CD4-positive, alpha-beta T cell treated with Interleukin-1 beta for 1 hour (primary cell): Measurements from ENCODE around the gene MORN1.

Experiments used
- DNase-seq, 2 donors: peaks; one replicate each; pipeline ENCODE4 v3.0.0-alpha.2; 2020 to 2022

MORN1 gene

DNA sequence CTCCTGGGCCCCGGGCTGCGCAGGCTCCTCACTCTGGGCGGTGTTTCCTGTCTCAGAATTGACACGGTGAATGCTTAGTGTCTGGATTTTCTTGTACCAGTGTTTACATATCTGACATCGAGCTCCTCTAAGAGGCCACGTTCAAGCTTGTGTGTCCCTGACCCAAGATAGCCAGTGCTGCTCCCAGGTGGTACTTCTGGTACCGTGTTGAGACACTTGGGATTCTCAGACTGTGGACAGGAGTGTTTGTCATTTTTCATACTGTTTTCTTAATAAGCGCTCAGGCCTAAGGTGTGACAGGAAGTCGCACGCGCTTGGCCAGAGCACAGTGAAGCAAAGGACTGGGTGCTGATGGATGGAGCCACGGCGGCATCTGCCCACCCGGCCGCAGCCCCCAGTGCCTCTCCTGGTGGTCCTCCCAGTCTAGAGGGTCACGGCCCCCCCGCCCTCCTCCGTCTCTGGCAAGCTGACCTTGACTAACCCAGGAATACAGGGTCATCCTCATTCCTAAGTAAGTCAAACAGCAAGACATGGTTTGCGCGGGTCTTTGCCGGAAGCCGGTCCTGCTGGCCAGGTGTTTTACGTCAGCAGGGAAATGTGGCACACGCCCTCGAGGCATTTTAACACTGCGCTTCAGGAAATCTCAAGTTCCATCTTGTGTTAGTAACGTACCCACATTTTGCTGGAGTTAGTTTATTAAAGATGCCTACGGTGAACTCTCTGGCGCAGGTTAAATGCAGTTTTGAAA is 13.0 kb upstream of the MORN1 start:
- DNase-seq: no peak

GRCh38 chr1:2403273-2403672 is 11.9 kb upstream of the MORN1 start:
- DNase-seq: no peak

GRCh38 chr1:2402420-2402819 is 11.1 kb upstream of the MORN1 start:
- DNase-seq: no peak

DNA sequence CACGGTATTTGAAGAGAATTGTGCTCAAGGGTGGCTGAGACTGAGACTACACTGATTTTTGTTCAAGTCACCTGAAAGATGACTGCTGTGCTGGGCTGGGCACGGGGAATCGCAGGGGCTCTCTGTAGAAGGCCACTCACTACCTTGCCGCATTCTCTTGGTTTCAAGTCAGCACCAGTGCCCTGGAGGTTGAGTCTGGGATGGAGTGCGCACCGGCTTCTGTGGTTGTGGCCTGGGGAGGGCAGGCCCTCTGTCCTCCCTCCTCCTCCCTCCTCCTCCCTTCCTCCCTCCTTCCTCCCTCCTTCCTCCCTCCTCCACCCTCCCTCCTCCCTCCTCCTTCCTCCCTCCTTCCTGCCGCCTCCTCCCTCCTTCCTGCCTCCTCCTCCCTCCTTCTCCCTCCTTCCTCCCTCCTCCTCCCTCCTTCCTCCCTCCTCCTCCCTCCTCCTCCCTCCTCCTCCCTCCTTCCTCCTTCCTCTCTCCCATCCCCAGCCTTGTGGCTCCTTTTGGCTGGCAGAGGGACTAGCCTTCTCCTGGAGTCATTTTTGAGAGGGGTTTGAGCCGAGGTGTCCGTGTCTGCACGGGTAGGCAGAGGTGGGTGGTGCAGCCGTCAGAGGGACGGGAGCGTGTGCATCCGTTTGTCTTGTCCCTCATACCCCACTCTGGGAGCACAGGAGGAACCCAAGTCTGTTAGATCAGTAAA is 9.7 kb upstream of the MORN1 start:
- DNase-seq: no peak

GRCh38 chr1:2400576-2400909 is 9.2 kb upstream of the MORN1 start:
- DNase-seq: no peak

DNA sequence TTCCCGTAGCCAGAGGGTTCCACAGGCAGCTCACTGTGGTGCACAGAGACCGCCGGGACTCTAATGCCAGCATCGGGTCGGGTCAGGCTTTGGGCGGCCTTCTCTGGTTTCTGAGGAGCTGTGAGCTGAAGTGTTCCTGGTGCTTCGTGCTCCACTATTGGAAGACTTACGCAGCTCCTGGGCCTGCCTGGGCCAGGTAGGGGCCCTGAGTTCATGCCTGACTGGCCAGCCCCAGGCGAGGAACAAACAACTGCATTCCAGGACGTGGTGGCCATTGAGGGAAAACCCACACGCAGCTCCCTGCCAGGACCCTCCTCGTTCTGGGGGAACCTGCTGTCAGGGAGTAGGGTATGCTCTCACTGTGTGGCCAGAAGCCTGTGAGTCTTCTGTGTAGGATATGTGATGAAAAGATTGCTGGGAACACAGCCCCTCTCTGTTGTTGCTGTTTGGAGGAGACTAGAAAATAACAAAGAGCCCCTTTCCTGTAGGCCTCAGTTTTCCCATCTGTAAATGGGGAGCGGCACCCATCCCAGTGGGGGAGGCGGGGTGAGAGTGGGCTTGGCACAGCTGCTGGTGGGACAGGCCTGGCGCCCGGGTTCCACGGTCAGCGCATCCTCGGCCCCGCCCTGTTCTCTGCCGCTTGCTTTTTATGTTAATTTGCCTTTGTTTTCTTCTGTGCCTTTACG is 8.7 kb upstream of the MORN1 start:
- no peak for DNase-seq

- DNase-seq: no peak
Measured at GRCh38 chr1:2398871-2399270, 7.5 kb upstream of the MORN1 start.

DNA sequence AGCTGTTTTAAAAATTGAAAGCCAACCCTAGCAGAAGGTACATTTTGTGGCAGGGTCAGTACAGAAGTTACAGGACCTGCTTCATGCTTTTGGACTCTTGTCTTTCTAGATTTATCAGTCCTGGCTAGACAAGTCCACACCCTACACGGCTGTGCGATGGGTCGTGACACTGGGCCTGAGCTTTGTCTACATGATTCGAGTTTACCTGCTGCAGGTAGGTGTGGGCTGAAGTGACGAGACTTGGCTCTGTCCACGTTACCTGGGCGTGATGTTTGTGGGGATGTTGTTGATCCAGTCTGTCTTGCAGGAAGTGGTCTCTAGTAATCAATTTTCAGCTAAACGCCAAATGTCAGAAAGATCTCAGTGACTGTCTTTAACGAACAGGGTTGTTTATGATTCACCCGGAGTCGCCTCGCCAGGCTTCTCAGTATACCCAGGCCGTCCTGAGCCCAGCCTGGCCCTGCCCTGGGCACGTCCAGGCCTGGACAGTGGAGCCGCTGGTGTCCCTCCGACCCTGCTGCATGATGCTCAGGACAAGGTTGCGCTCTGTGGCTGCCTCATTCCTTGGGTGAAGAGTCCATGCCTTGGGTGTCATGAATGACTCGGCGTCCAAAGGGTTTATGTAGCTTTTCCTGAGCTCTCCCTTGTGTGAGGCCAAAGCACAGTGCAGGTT is 5.8 kb upstream of the MORN1 start:
- DNase-seq: no peak

DNA sequence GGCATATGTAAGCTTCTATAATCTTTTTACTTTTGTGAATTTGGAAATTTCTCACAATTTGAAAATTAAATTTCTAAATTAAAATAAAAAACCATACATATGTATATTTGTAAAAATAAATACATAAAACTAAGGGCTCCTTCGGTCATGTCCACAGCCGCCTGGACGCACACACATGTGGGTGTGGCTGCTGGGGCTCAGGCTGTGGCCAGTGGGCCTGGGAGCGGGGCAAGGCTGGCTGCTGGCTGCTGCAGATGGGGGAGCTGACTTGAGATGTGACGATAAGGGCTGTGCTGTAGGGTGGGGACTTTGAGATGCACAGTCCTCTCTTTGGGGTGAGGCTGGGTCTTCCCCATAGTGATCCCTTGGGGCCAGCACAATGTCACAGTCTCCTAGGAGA is 5.1 kb upstream of the MORN1 start:
- no peak for DNase-seq

GRCh38 chr1:2396059-2396458 is 4.7 kb upstream of the MORN1 start:
- DNase-seq: no peak

DNA sequence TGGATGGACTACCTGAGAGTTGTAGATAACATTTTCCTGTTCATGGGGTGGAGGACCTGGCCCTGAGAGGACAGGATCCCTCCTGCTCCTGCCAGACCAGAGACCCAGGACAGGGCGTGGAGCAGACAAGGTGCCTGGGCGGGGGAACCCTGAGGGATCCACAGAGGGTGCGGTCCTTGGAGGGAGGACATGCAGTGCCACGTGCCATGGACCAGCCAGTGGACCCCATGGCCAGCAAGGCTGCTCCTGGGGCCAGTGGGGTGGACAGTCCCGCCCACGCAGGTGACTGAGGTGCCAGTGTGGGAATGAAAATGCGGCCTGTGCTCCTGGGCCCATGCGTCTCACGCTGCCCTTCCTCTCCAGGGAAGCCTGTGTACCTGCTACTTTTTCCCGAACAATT is 3.9 kb upstream of the MORN1 start:
- DNase-seq: no peak

DNA sequence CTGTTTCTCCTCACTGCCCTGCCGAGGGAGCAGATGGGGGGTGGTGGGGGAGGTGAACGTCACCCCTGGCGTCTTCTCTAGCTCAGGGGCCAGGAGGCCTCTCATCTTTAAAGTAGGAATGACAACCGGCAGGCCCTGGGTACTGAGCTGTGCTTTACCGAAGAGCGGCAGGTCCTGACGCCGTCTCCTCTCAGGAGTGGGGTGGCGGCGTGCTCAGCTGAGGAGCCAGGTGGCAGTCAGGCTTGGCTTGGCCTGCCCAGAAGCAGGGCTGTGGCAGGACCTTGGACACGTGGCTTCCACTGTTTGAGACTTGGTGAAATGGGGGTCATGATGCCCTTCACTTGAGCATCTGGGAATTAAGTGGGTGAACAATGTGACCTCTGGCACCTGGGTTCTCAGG is 3.4 kb upstream of the MORN1 start:
- no peak for DNase-seq

DNA sequence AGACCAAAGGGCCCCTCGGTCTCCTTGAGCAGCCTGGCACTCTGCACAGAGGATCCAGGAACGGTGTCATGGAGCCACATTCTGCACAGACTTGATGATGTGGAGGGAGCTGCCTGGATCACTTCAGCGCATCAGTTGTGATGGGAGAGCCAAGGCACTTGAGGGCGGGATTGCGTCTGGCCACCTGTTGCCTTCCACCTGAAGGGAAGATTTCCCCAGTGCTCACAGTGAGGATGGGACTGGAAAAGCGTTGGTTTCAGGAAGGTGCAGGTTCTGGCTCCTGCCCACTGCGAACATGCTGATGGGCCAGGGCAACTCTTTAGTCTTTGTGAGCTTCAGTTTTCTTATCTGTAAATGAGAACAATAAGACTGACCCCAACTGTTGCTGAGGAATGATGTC is 2.9 kb upstream of the MORN1 start:
- DNase-seq: no peak

DNA sequence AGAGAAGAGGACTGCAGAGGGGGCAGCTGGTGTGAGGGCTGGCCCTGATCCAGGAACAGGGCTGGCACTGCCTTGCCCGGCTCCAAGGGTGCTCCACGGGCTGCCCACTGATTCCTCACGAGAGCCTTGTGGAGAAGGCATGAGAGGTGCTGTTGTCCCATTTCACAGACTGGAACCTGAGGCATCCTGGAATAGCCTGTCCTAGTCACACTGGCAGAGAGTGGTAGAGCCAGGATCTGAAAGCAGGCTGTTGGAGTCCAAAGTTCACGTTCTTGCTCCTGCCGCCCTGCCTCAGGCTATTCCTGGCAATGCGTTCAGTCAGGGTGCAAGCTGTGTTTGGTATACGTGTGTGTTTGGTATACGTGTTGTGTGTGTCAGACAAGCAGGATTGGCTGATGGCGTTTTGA is 2.1 kb upstream of the MORN1 start:
- no peak for DNase-seq

- no peak for DNase-seq
Measured at GRCh38 chr1:2392686-2393085, 1.3 kb upstream of the MORN1 start.

DNA sequence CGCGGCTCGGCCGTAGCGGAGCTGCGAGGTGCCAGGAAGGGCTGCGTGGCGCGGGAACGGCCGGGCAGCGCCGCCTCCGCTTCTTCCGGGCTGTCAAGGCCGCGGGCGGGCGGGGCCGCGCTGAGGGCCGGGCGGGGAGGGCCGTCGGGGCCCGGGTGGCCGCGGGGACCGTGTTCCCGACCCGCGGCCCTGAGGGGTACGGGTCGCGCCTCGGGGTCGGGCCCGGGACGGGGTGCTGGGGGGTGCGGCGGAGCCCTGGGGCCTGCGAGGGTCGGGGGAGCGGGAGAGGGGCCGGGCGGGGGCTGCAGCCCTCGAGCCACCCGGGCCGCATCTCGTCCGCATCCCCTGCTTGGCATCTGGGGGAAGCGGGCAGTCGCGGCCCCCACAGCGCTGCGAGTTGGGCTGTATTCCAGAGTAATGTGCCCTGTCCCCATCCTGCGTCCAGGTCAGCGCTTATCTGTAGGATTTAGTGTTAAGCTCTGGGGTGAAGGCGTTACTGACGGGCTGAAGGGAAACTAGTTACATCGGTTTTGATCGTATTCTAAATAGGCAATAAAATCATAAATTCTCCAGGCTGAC is 666 bp upstream of the MORN1 start:
- DNase-seq: no peak

DNA sequence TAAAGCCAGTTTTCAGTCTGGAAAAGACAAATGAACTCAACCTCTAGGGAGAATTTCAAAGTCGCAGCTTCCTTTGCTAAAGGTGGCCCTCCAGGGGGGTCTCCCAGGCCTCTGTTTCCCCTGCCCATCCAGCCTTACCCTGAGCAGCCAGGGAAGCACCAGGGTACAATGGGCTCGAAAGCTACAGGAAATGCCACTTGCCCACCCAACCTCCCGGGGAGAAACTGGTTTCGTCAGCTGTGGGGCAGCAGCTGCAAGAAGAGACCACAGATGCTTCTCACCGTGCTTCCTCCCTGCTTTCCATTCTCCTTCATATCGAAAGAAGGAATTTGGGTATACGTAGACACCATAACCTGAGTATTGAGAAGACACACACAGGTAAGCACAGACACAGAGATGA is 1.7 kb downstream of the MORN1 start:
- no peak for DNase-seq

DNA sequence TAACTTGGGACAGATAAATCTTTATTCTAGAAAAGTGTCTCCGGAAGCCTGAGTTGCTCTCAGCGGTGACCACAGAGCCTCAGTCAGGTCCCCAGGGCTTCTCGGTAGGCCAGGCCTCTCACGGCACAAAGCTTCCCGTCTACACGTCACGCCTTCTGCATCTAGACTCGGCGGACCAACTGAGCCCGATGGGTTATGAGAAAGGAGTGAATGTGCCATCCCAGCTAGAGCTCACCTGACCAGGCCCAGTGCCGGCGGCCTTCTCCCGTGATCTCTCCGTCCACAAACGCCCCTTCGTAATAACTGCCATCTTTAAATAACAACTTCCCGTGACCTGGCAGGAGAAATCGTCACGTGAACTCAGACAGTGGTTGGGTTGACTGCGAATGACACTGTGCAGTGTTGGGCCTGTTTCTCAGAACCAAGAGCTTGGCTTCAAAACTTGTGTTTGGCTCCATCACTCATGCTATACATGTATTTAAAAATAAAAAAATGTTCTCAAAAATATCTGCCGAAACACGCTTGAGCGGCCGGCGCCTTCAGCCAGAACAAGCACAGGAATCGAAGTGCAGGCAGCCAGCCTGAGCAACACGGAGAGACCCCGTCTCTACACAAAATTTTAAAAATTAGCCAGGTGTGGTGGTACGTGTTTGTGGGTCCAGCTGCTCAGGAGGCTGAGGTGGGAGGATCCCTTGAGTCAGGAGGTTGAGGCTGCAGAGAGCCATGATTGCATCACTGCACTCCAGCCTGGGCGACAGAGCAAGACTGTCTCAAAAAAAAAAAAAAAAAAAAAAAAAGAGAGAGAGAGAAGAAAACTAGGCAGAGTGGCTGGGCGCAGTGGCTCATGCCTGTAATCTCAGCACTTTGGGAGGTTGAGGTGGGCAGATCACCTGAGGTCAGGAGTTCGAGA is 3.1 kb downstream of the MORN1 start:
- DNase-seq: no peak

GRCh38 chr1:2386636-2387611 is 4.4 kb downstream of the MORN1 start:
- DNase-seq: no peak

- no peak for DNase-seq
Measured at GRCh38 chr1:2385606-2386280, 5.6 kb downstream of the MORN1 start.
